ENCODE data around the gene NEK6.

GRCh38 chr9:124359855-124360678 is 102.3 kb downstream of the NEK6 start:
- TF ChIP-seq MAX (IDR thresholded peaks at IDR 0.05), result no peak
- TF ChIP-seq CTCF (IDR thresholded peaks at IDR 0.05; ENCODE audit: control extremely low read depth in 1 of 3, insufficient read depth in 1 of 3, low read depth in 1 of 3, low read length in 3 of 3), result peak; percentile 23 to 41 (median 33); a peak in 3 of 4 replicates
- no peak for TF ChIP-seq CEBPB (IDR thresholded peaks at IDR 0.05; ENCODE audit: low read depth, low read length)
- TF ChIP-seq ZNF274 (IDR thresholded peaks at IDR 0.05; ENCODE audit: borderline replicate concordance, extremely low read depth, low read length), result no peak
- TF ChIP-seq TEAD4 (IDR thresholded peaks at IDR 0.05; ENCODE audit: low read depth, low read length), result no peak
- TF ChIP-seq KDM1A (IDR thresholded peaks at IDR 0.05; ENCODE audit: borderline replicate concordance, low read length), result peak; percentile 47; the same call in 1 of the 2 replicates
- TF ChIP-seq RBBP5 (IDR thresholded peaks at IDR 0.05; ENCODE audit: borderline replicate concordance, low read depth, low read length), result no peak
- TF ChIP-seq SP2 (IDR thresholded peaks at IDR 0.05; ENCODE audit: low read length), result no peak
- TF ChIP-seq EP300 (IDR thresholded peaks at IDR 0.05; ENCODE audit: borderline replicate concordance in 1 of 2, low read depth in 2 of 2, low read length in 2 of 2), result no peak
- TF ChIP-seq RNF2 (IDR thresholded peaks at IDR 0.05; ENCODE audit: borderline replicate concordance, low read depth, low read length, missing control alignments, poor library complexity, severe bottlenecking), result no peak
- TF ChIP-seq EGR1 (IDR thresholded peaks at IDR 0.05; ENCODE audit: borderline replicate concordance, low read depth, low read length), result no peak

All from H1 (cell line).